GM19351 (cell line): ENCODE results near the gene SLCO2B1.

Experiments used
- ATAC-seq: cut with Tn5 transposase; IDR thresholded peaks from one replicate; pipeline ENCODE4 v1.9.1; 2021; ENCODE audit warnings: mild to moderate bottlenecking, moderate library complexity; ENCODE audit not compliant: unreplicated experiment

SLCO2B1 gene

GRCh38 chr11:75214411-75214821, 63.5 kb downstream of the SLCO2B1 start:
- no peak for ATAC-seq

- no peak for ATAC-seq
Measured at GRCh38 chr11:75214843-75215242, 63.9 kb downstream of the SLCO2B1 start.

- no peak for ATAC-seq
Measured at GRCh38 chr11:75219869-75220268, 69.0 kb downstream of the SLCO2B1 start.

GRCh38 chr11:75223954-75224643, 73.2 kb downstream of the SLCO2B1 start:
- no peak for ATAC-seq

- ATAC-seq, result no peak
Measured at GRCh38 chr11:75225794-75226193, 74.9 kb downstream of the SLCO2B1 start.

GRCh38 chr11:75229466-75229865, 78.6 kb downstream of the SLCO2B1 start:
- ATAC-seq, result no peak

- ATAC-seq, result no peak
Measured at GRCh38 chr11:75230621-75231020, 79.7 kb downstream of the SLCO2B1 start.

- ATAC-seq, result no peak
Measured at GRCh38 chr11:75233754-75234172, 82.9 kb downstream of the SLCO2B1 start.

- no peak for ATAC-seq
Measured at GRCh38 chr11:75236062-75236461, 85.2 kb downstream of the SLCO2B1 start.

- no peak for ATAC-seq
Measured at GRCh38 chr11:75237050-75237449, 86.1 kb downstream of the SLCO2B1 start.

GRCh38 chr11:75238595-75239440, 87.9 kb downstream of the SLCO2B1 start:
- no peak for ATAC-seq

GRCh38 chr11:75239531-75240290, 88.8 kb downstream of the SLCO2B1 start:
- ATAC-seq, result no peak

GRCh38 chr11:75240311-75241035, 89.6 kb downstream of the SLCO2B1 start, which contains the start of gene TPBGL:
TSS of gene TPBGL (plus strand) at chr11:75240774. CDS start at chr11:75241050, 276 bp downstream.
- ATAC-seq, result no peak

- peak; percentile 90 for ATAC-seq
Measured at GRCh38 chr11:75241036-75241905, 90.4 kb downstream of the SLCO2B1 start.

GRCh38 chr11:75241906-75242644, 91.2 kb downstream of the SLCO2B1 start:
- ATAC-seq, result no peak

GRCh38 chr11:75242722-75243600, 92.1 kb downstream of the SLCO2B1 start:
- ATAC-seq, result no peak

- no peak for ATAC-seq
Measured at GRCh38 chr11:75244052-75244814, 93.3 kb downstream of the SLCO2B1 start.
